Stimulated activated CD4-positive, alpha-beta T cell treated with anti-CD3 and anti-CD28 coated beads, Interleukin-1b, Interleukin-23, amount 100 ng/mL, for 1 hour (primary cell): ENCODE data around the gene JUNB.
A peak's percentile ranks its signal among the peaks of the same experiment; 100 is the strongest.

Experiments
- DNase-seq, 2 donors: peaks; one replicate each; pipeline ENCODE4 v3.0.0-alpha.2; 2020; ENCODE audit warnings: low read depth in 2 of 2

JUNB gene

DNA sequence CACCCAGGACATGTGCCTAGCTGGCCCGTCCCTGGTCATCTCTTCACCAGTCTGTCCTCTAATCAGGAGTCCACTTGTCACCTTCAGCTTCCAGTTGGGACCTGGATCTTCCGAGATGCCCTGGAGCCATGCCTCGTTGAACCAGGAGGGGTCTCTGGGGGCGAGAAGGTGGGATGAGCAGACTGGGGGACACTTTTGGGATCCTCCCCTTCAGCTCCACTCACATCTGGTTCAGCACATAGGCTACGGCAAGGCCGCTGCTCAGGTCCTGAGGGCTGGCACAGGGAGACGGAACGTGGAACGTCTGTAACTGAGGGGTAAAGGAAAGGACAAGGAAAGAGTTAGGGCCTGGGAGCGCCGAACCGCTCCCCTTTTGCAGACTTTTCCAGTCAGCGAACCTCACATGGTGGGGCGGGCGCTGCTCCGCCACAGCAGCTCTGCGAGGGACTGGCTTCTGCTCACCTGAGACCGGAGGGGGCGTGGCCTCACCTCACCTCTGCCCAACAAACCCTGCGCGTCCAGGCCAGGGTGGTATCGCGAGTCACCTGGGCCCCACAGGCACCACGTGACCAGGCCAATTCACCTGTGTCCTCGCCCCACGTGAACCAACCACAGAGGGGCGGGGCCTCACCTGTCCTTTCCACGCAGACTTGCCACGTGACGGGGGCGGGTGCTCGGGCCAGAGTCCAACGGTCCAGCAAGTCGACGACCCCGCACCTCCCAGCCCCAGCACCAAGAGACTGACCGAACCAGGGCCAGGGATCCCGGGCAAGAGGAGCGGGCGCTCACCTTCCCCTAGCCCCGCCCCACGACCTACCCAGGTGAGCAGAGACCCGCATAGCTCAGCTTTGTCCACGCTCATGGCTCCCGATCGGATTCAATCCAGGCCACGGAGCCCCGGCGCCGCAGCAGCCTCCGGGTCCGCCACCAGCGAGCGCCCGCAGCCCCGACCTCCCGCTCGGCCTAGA, 16.4 kb upstream of the JUNB start, which contains the start of gene HOOK2:
Gene HOOK2, minus strand, starts transcription at position 965 of the 968 bp plus-strand sequence. Its CDS starts 103 bp downstream, at position 862.
- DNase-seq: no peak

GRCh38 chr19:12777217-12778016, 13.9 kb upstream of the JUNB start:
- peak; percentile 55 to 76 for DNase-seq

- no peak for DNase-seq
These were observed 13.0 kb upstream of the JUNB start for GRCh38 chr19:12778017-12778904.

DNA sequence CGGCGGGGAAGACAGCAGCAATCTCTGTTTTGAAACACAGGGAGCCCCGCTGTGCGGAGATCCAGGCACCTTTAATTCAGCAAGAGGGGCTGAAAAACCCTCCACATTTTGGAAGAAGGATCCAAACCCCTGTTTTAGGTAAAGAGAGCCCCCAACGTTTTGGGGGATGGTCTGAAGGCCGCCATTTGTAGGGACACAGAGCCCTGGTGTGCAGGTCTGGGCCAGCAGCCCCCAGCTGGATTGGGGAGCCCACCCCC, 12.5 kb upstream of the JUNB start:
- no peak for DNase-seq

DNA sequence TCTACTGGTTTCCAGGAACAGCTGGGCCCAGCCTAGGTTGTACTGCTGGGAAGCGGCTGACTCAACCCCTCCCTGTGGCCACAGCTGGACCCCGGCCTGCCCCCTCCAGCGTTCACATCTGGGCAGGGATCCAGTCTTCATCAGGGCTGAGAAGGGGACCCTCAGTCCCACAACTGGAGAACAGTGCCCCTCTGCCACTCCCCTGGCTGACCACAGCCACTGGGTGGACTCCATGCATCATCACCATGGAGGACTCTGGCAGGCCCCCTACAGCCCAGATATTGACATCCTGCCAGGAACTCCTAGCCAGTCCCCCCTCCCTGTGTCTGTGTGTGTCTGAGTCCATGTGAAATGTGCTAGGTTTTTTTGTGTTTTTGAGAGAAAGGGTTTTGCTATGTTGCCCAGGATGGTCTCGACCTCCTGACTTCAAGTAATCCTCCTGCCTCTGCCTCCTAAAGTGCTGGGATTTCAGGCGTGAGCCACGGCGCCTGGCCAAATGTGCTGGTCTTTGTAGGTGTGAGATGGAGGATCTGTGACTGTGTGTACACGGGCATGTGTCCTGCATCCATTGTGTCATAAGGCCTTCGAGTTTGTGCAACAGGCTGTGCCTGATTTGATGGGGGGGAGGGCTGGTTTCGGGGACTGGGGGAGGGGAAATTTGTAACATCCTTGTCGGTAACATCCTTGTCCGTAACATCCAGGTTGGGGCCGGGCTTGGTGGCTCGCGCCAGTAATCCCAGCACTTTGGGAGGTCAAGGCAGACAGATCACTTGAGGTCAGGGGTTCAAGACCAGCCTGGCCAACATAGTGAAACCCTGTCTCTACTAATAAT, 11.9 kb upstream of the JUNB start:
- no peak for DNase-seq

- no peak for DNase-seq
These were observed 9.2 kb upstream of the JUNB start for GRCh38 chr19:12782174-12782423.

GRCh38 chr19:12782424-12783290, 8.6 kb upstream of the JUNB start:
- peak; percentile 77 for DNase-seq

- DNase-seq: no peak
These were observed 7.9 kb upstream of the JUNB start for GRCh38 chr19:12783291-12783848.

GRCh38 chr19:12783849-12784393, 7.4 kb upstream of the JUNB start:
- DNase-seq: no peak

DNA sequence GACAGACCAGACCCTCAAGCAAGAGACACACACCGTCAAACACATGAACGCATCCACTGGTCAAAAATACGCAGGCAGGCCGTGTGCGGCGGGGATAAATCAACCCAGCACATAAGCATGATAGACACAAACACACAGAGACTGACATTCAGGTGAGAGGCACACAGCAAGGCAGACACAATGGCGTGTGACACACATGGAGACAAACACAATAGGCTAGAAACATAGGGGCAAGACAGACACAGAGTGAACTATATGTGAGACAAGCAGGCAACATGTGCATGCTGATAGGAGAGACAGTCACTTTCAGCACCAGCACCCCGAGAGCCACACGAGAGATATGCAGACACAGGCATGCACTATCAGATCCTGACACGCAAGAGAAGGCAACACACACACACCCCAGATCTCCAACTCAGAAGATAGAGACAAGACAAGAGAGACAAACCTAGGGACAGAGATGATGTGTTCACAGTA, 6.9 kb upstream of the JUNB start:
- DNase-seq: no peak

- no peak for DNase-seq
These were observed 6.3 kb upstream of the JUNB start for GRCh38 chr19:12784871-12785430.

GRCh38 chr19:12785431-12786031, 5.8 kb upstream of the JUNB start:
- no peak for DNase-seq

- DNase-seq: no peak
These were observed 5.0 kb upstream of the JUNB start for GRCh38 chr19:12786141-12786870.

DNA sequence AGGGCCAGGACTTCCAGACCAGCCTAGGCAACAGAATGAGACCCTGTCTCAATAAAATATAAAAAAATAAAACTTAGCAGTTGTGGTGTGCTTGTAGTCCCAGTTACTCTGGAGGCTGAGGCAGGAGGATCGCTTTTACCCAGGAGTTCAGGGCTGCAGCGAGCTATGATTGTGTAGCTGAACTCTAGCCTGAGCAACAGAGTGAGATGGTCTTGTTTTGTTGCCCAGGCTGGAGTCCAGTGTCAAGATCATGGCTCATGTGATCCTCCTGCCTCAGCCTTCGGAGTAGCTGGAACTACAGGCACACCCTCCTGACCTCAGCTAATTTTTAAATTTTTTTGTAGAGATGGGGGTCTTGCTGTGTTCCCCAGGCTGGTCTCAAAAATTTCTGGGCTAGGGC, 4.3 kb upstream of the JUNB start:
- no peak for DNase-seq

DNA sequence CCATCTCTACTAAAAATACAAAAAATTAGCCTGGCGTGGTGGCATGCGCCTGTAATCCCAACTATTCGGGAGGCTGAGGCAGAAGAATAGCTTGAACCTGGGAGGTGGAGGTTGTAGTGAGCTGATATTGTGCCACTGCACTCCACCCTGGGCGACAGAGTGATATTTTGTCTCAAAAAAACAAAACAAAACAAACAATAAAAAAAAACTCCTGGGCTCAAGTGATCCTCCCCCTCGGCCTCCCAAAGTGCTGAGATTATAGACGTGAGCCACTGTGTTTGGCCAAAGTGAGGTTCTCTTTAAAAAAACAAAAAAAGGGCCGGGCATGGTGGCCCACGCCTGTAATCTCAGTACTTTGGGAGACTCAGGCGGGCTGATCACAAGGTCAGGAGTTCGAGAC, 3.8 kb upstream of the JUNB start:
- no peak for DNase-seq

DNA sequence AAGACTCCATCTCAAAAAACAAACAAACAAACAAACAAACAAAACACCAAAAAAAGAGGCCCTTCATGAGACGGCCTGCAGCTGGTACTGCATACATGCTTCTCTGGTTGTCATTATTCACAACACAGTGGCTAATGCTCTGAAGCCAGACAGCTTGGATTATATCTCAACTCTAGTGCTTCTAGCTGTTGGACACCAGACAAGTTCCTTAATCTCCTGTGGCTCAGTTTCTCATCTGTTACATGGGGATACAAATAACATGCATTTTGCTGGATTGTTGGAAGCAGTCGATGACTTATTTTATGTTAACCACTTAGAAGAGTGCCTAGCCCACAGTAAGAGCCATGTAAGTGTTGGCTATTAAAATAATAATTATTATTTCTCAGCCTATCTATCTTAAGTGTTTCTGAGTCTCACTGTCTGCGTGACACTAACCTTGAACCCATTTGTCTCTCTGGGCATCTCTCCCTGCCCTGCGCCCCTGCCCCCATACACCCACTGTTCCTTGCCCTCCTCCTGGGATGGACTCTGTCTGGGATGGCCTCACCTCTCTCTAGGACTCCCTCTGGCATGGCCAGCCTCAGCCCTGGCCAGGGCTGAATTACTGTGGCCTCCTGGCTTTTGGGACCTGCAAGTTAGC, 3.1 kb upstream of the JUNB start:
- DNase-seq: no peak

- peak in 1 of 2 donors; percentile 32 for DNase-seq
These were observed 2.6 kb upstream of the JUNB start for GRCh38 chr19:12788682-12789097.
